Left lobe of liver (tissue), 2 donors: Measurements from ENCODE around the gene COX5A. TPM values are rescaled to one million over a fixed set of nuclear protein-coding genes. Genes with fewer than 3 reads are reported as not detected.
A peak's percentile ranks its signal among the peaks of the same experiment; 100 is the strongest.
"Not testable (repeated sequence)": the region's sequence is repeated elsewhere in the genome, so short reads cannot be mapped to it uniquely, and the experiment has no call there.

ENCODE experiments used
- ATAC-seq: fragments of 200-7000 bp; cut with Tn5 transposase; one replicate; pipeline ENCODE4 v1.9.1; 2020; ENCODE audit warnings: mild to moderate bottlenecking, moderate library complexity
- DNase-seq: peaks from one replicate; pipeline ENCODE4 v3.0.0-alpha.2; 2020; ENCODE audit warnings: low spot score
- total RNA-seq: library from RNA; stranded (reverse); gene quantifications from one replicate; pipeline ENCODE4 v1.2.1, GENCODE V29; 2021
- donor health status: DM: no; HTN: no; CAD: no; lungs with moderate emphysema.
- donor health status: DM: no; HTN: yes; CAD: no.

COX5A gene
- total RNA-seq, 1 donor from 2014 or later: 134 TPM

- ATAC-seq (peak; percentile 69), DNase-seq (peak; percentile 77)
Observed at GRCh38 chr15:74955796-74956647, 18.1 kb upstream of the COX5A start.

GRCh38 chr15:74955017-74955416 lies 17.1 kb upstream of the COX5A start:
- DNase-seq (no peak), ATAC-seq (no peak)

GRCh38 chr15:74954515-74954914 lies 16.6 kb upstream of the COX5A start:
- no peak for DNase-seq
- no peak for ATAC-seq

GRCh38 chr15:74951006-74951405 lies 13.1 kb upstream of the COX5A start:
- ATAC-seq (no peak), DNase-seq (no peak)

- DNase-seq: peak; percentile 73
- ATAC-seq: peak; percentile 97
Observed at GRCh38 chr15:74950078-74950908, 12.4 kb upstream of the COX5A start.

- DNase-seq (no peak), ATAC-seq (no peak)
Observed at GRCh38 chr15:74937272-74937589, 642 bp downstream of the COX5A start.

GRCh38 chr15:74935193-74935592 lies 2.7 kb downstream of the COX5A start:
- not testable (repeated sequence) for ATAC-seq, DNase-seq

GRCh38 chr15:74933573-74933972 lies 4.3 kb downstream of the COX5A start:
- no peak for DNase-seq
- no peak for ATAC-seq

- no peak for DNase-seq
Observed at GRCh38 chr15:74928771-74929198, 9.1 kb downstream of the COX5A start.

GRCh38 chr15:74924525-74924924 lies 13.3 kb downstream of the COX5A start:
- DNase-seq: no peak

More at GRCh38 chr15:74928771-74929198, 9.1 kb downstream of the COX5A start:
- peak; percentile 42 for ATAC-seq

GRCh38 chr15:74920456-74920855 lies 17.4 kb downstream of the COX5A start:
- DNase-seq (no peak), ATAC-seq (no peak)

More at GRCh38 chr15:74924525-74924924, 13.3 kb downstream of the COX5A start:
- no peak for ATAC-seq

GRCh38 chr15:74917676-74918075 lies 20.2 kb downstream of the COX5A start:
- DNase-seq: no peak

GRCh38 chr15:74913799-74914198 lies 24.1 kb downstream of the COX5A start:
- not testable (repeated sequence) for ATAC-seq, DNase-seq

More at GRCh38 chr15:74917676-74918075, 20.2 kb downstream of the COX5A start:
- ATAC-seq: no peak

GRCh38 chr15:74913041-74913440 lies 24.8 kb downstream of the COX5A start:
- ATAC-seq (no peak), DNase-seq (no peak)

GRCh38 chr15:74908635-74909034 lies 29.2 kb downstream of the COX5A start:
- DNase-seq: no peak
- ATAC-seq: no peak

GRCh38 chr15:74907163-74907870 lies 30.6 kb downstream of the COX5A start:
- ATAC-seq (peak; percentile 44), DNase-seq (no peak)

- peak; percentile 94 for ATAC-seq
- DNase-seq: peak; percentile 93
Observed at GRCh38 chr15:74906450-74907162, 31.3 kb downstream of the COX5A start, which contains the start of gene FAM219B. TSS of gene FAM219B (minus strand) at chr15:74906851. CDS start at chr15:74906800, 51 bp downstream.

- peak; percentile 51 for ATAC-seq
- no peak for DNase-seq
Observed at GRCh38 chr15:74906067-74906449, 31.8 kb downstream of the COX5A start.

- DNase-seq (no peak), ATAC-seq (no peak)
Observed at GRCh38 chr15:74904190-74904805, 33.6 kb downstream of the COX5A start.

- ATAC-seq (no peak), DNase-seq (no peak)
Observed at GRCh38 chr15:74903676-74904075, 34.2 kb downstream of the COX5A start.
